Right kidney (tissue), 1 donor: ENCODE data around the gene CLDN9.

Experiments used
- DNase-seq: peaks from one replicate; pipeline ENCODE4 v3.0.0-alpha.2; 2016

CLDN9 gene

DNA sequence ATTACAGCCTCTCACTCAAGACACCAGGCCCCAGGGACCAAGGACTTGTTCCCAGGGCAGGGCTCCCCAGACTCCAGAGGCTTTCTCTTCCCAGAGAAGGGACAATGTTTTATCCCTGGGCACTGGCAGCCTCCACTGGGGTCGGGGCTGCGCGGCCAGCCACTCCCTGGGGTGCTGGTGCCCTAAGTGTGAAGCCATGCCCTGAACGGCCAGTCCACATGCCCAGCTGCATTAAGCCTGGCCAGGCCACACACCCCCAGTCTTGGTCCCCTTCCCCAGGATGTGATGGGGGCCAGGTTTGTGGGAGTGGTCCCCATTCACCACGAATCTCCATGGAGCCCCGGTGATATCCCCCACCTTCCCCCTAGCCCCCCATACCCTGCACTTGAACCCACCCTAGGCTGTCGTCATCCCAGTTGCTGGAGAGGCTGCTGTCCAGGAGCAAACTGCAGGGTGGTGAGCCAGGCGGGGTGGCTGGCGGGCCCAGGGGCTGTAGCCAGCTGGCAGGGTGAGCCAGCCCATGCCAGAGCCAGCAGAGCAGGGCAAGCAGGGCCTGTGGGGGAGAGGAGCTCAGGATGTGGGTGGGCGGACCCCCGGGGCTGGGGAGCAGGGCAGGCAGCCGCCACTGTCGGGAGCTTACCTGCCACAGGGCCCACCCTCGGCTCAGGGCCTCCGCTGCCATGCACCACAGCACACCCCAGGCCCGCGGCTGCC lies 39.0 kb upstream of the CLDN9 start:
- no peak for DNase-seq

DNA sequence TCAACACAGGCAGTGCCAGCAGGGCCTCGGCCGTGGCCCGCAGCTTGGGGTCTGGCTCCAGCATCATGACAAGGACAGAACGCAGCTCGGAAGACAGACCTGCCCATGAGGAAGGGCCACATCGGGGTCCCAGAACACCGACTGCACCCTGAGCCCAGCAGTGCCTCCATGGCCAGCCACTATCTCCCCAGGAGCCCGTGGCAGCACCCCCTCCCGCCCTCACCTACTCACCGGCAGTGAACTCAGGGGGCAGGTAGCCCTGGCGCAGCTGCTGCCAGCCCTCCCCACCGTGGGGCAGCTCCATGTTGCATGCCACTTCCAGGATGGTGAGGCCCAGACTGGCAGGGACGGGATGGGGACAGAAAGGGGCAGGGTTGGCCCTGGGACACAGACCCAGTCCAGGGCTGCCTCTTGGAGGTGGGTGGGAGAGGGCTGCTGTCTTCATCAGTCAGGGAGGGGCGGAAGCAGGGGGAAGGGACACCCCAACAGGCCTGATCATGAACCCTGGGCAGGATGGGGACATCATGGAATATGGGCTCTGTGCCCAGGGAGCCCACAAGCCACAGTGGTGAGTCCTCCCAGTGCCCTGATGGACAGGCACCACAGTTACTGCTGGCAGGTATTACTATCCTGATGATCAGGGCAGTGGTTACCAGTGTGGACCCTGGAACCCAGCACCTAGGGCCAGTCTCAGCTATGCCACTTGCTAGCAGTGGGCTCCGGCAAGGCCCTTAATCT lies 38.2 kb upstream of the CLDN9 start:
- no peak for DNase-seq

GRCh38 chr16:2975161-2975795 lies 37.4 kb upstream of the CLDN9 start:
- DNase-seq: no peak

DNA sequence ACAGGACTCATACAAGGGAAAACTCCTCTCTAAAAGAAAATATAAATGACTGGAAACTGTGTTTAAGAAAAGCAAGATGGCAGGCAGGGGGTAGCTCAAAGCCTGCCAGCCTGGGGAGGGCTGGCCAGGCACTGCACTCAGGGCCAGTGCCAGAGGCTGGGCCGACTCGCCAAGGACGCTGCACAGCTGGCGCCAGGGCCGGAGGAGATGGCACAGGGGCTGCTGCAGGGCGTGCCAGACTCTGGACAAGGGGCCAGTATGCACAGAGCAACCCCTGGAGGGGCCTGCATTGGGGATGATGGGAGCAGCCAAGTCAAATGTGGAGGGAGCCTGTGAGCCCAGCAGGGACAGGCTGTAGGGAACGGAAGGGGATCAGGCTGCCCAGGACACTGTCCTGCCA lies 36.5 kb upstream of the CLDN9 start:
- DNase-seq: no peak

DNA sequence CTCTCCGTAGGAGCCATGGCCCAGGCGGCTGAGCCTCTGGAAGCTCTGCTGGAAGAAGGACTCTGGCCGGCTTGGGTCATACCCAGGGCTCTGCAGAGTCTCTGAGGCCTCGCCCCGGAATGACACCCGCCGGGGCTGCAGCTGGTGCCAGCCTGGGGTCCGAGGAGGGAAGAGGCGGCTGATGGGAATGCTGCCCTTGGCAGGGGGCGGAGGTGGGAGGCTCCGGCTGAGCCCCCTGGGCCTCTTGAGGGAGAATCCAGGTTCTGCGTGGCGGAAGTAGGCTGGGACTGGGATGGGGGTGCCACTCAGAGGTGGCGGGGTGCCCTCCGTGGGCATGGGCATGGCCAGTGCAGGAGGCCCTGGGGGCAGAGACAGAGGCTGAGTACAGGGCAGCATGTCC lies 36.0 kb upstream of the CLDN9 start:
- DNase-seq: no peak

GRCh38 chr16:2977440-2977839 lies 35.3 kb upstream of the CLDN9 start:
- no peak for DNase-seq

DNA sequence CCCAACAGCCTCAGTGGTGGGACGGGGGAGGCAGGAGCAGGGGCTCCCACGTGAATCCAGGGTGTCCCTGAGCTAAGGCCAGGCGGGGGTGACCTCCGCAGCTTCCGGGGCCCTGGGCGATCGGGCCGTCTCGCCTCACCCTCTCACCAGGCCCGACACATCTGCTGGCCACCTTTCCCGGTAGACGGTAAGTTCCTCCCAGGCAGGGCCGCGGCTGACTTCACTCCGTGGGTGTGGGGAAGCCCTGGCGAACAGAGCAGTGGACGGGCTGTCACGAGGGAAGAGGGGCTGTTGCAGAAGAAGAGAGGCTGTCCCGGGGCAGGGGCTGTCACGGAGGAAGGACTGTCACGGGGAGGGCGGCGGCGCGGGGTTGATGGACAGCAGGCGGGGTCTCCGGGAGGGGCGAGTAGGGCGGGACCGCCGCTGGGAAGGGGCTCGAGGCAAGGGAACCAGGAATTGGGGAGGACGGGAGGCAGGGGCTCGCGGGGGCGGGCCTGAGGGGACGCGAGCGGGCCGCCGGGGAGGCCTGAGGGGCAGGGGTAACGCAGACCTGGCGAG lies 33.0 kb upstream of the CLDN9 start:
- DNase-seq: peak; percentile 21

DNA sequence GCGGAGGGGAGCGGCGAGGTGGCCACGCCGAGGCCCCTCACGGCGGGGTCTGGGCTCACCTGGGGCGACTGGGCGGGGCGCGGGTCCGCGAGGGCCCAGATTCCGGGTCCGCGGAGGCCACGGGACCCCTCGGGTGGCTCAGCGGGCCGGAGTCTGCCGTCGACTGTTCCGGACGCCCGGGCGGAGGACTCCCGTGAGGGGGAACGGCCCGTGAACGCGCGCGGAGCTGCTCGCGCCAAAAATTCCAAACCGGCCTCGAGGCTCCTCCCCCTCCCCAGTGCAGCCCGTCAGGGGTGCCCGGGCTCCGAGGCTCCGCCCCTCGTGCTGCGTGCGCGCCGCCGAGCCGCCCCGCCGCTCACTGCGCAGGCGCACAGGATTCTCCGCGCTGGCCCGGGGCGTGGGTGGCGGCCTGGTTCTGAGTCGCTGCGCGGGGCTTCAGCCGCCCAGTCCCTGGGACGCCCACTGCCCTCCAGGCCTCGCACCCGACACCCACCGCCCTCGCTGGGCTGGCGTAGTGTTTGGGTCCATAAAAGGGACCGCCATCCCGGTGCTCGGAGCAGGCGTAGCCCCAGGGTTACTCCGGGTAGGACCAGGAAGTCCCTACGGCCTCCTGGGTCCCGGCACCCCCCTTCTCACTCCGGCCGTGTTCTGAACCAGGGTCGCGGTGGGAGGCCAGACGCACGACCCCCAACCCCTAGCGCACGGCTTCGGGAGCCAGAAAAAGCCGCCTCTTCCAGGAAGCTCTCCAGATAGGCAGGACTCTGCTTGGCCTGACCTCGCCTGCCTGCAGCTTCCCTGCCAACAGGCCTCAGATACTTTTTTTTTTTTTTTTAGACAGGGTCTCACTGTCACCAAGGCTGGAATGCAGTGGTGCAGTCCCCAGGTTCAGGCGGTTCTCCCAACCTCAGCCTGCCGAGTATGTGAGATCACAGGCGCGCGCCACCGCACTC lies 32.2 kb upstream of the CLDN9 start, which contains the start of gene PKMYT1:
TSS of gene PKMYT1 (minus strand) at position 220 of the 950 bp plus-strand sequence. CDS start 789 bp downstream, outside the sequence.
- peak; percentile 97 for DNase-seq

DNA sequence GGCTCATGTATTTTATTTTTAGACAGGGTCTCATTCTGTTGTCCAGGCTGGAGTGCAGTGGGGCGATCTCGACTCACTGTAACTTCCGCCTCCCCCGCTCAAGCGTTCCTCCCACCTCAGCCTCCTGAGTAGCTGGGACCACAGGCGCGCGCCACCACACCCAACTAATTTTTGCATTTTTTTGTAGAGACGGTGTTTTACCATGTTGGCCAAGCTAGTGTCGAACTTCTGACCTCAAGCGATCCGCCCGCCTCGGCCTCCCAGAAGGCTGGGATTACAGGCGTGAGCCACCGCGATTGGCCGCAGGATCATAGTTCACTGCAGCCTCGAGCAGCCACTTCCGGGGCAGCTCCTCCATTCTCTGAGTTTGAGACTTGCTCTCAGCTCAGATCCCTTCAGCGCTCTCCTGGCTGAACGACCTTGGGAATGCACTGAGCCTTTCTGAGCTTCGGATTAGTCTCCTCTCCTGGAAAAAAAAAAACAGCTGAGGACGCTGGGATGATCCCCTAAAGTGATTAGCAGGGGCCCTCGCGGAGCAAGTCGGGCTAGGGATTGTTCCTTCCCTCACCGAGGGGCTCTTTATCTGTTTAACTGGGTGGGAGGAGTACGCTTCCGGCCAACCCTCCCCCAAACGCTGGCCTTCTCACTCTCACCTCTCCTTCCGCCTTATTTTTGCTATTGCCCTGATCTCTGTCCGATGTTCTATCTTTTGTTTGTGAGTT lies 31.4 kb upstream of the CLDN9 start:
- peak; percentile 39 for DNase-seq

GRCh38 chr16:2981899-2982250 lies 30.8 kb upstream of the CLDN9 start:
- DNase-seq: no peak

- DNase-seq: no peak
Measured at GRCh38 chr16:2982402-2982801, 30.3 kb upstream of the CLDN9 start.

GRCh38 chr16:2983706-2984136 lies 29.0 kb upstream of the CLDN9 start:
- DNase-seq: peak; percentile 85

GRCh38 chr16:2985462-2985861 lies 27.3 kb upstream of the CLDN9 start:
- DNase-seq: no peak

- DNase-seq: no peak
Measured at GRCh38 chr16:2985893-2986355, 26.8 kb upstream of the CLDN9 start.

DNA sequence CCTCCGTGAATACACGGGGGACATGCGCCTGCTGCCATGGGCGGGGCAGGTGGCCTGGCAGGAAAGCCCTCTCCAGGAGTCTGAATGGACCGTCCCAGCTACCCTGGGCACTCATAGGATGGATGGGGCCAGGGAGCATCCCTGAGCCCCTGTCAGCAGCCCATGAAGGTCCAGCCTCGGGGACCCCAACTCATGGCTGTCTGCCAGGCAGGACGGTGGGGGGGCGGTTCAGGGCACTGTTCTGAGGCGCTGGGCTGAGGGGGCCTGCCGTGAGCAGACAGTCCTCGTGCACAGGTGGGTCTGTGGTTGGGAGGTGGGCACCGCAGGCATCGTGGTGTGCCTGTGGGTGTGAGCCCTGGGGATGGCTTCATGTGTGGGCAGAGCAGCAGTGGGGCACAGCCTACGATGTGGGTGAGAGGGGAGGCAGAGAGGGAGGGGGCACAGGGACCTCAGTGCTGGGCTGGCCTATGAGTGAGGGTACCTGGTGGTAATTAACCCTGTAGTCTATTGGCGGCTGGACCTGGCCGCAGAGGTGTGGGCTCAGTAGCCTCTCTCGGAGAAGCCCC lies 26.0 kb upstream of the CLDN9 start:
- DNase-seq: no peak

DNA sequence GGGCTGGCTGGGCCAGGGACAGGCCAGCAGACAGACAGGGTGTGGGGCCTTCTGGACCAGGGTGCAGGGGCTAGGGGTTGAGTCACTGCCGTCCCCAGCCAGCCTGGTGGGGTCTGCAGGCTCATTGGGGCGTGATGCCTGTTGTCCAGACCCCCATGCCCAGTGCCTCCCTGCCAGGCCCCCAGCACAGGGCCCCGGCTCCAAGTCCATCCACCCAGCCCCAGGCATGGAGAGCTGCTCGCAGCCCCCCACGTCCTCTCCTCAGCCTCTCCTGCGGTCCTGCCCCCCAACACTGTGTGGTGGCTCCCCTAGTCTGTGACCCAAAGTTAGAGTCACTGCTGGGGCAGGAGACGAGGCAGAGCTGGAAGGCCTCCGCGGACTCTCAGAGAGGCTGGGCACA lies 25.4 kb upstream of the CLDN9 start:
- DNase-seq: no peak

- DNase-seq: no peak
Measured at GRCh38 chr16:2987833-2988232, 24.9 kb upstream of the CLDN9 start.

DNA sequence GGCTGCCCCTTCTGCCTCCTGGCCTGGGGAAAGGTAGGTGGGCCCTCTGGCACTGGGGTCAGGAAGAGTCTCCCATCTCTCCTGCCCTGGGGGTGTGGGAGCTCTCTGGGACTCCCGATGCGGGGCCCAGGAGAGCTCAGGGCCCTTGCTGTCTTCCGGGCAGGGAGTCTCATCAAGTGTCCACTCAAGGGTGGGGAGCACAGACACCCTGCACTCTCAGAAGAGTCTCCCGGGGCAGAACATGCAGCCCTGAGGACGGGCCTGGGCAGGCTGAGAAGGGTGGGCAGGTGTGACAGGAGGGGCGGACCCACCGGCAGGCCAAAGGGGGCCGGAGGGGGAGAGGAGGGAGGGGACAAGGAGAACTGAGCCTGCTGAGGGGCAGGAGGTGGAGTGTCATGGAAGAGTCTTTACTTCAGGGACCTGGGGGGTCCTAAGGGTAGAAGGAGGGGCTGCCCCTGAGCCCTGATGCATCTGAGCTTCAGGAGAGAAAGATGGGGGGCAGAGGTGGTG lies 24.1 kb upstream of the CLDN9 start:
- no peak for DNase-seq

DNA sequence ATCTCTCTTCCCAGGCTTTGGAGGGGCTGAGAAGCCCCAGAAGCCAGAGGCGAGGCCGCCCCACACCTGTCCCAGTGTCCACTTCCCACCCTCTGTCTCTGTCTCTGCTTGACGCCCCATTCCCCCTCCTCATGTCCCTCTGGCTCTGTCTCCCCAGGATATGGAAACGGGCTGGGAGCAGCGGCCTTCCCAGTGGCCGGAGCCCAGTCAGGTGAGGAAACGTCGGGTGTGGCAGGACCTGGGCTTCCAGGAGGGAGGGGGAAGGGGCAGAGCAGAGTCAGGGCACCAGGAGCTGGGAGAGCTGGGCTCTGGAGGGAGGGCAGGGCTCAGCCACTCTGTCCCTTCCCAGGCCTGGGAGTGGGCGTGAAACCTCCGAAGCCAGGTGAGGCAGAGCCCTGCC lies 21.8 kb upstream of the CLDN9 start:
- DNase-seq: no peak

DNA sequence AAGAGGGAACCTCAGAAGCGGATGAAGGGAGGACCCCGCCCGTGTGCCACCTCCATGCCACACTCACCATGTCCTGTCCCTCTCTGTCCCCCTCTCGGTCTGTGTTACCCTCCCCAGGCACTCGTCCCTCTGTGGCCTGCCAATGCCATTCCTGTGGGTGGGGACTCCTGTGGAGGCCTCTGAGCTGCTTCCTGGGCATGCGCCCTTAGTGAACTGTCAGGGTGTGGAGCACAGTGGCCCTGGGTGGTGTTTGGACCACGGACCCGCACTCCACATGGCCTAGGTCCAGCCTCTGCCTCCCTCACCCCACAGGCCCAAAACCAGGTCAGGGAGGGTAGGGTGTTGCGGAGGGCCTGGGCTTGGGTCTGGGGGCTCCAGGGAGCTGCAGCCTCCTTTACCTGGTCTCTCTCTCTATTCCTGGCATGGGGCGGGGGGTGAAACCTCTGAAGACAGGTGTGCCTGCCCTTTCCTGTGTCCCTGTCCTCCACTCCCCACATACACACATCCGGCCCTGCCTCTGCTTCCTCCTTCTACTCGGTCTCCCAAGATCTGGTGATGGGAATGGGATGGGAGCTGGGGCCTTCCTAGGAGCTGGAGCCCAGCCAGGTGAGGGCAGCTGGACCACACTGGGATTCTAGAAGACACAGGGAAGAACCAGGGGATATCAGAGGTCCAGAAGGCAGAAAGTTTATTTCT lies 21.0 kb upstream of the CLDN9 start:
- no peak for DNase-seq
